ENCODE data around the gene CD79A.

CD79A gene

GRCh38 chr19:41886761-41887710, 10.0 kb downstream of the CD79A start:
- no peak for DNase-seq

- no peak for DNase-seq
These were observed 10.8 kb downstream of the CD79A start for GRCh38 chr19:41887711-41888382.

GRCh38 chr19:41888926-41889325, 11.8 kb downstream of the CD79A start:
- DNase-seq, result no peak

- DNase-seq, result no peak
These were observed 12.8 kb downstream of the CD79A start for GRCh38 chr19:41889896-41890295.

- no peak for DNase-seq
These were observed 13.9 kb downstream of the CD79A start for GRCh38 chr19:41890936-41891335.

GRCh38 chr19:41892173-41892902, 15.3 kb downstream of the CD79A start:
- DNase-seq, result no peak

- DNase-seq, result no peak
These were observed 16.8 kb downstream of the CD79A start for GRCh38 chr19:41893899-41894298.

- DNase-seq, result no peak
These were observed 17.3 kb downstream of the CD79A start for GRCh38 chr19:41894350-41894749.

GRCh38 chr19:41895745-41896580, 18.9 kb downstream of the CD79A start:
- no peak for DNase-seq

- DNase-seq, result no peak
These were observed 19.5 kb downstream of the CD79A start for GRCh38 chr19:41896581-41896942.

- DNase-seq, result no peak
These were observed 20.1 kb downstream of the CD79A start for GRCh38 chr19:41897181-41897580.

GRCh38 chr19:41897820-41898219, 20.7 kb downstream of the CD79A start:
- no peak for DNase-seq

GRCh38 chr19:41898235-41898634, 21.2 kb downstream of the CD79A start:
- no peak for DNase-seq

- no peak for DNase-seq
These were observed 24.8 kb downstream of the CD79A start for GRCh38 chr19:41901707-41902360.

GRCh38 chr19:41902594-41902993, 25.5 kb downstream of the CD79A start:
- DNase-seq, result no peak

- DNase-seq, result no peak
These were observed 26.3 kb downstream of the CD79A start for GRCh38 chr19:41903193-41903953.

GRCh38 chr19:41904118-41904870, 27.2 kb downstream of the CD79A start:
- no peak for DNase-seq

- DNase-seq, result no peak
These were observed 28.4 kb downstream of the CD79A start for GRCh38 chr19:41905273-41906002.

GRCh38 chr19:41906271-41906670, 29.2 kb downstream of the CD79A start:
- DNase-seq, result no peak

Measured in hematopoietic multipotent progenitor cell treated with erythropoietin and hydrocortisone succinate and interleukin-3 and kit ligand, for 8 days (in vitro differentiated cells).